GM12878 (cell line): ENCODE data around the gene ABHD8. TPM values are rescaled to one million over a fixed set of nuclear protein-coding genes. Genes with fewer than 3 reads are reported as not detected.
A peak's percentile ranks its signal among the peaks of the same experiment; 100 is the strongest.

Source experiments
- ASH2L ChIP-seq: fragments of 300-600, 200-600 bp; sonication (generic); IDR thresholded peaks from 2 replicates; pipeline ENCODE4 v1.6.1; 2017; ENCODE audit warnings: low read depth, mild to moderate bottlenecking, borderline replicate concordance
- BACH1 ChIP-seq: fragments of 450-650 bp; IDR thresholded peaks from 2 replicates; pipeline ENCODE4 v1.6.1; 2017; ENCODE audit warnings: mild to moderate bottlenecking, borderline replicate concordance
- CBX3 ChIP-seq: fragments of 200-600 bp; sonication (generic); IDR thresholded peaks from 2 replicates; pipeline ENCODE4 v1.6.1; 2016; ENCODE audit warnings: low read depth, borderline replicate concordance
- CREB1 ChIP-seq: IDR thresholded peaks from 2 replicates; pipeline ENCODE4 v1.6.1; 2012; ENCODE audit warnings: low read depth, mild to moderate bottlenecking, inconsistent platforms
- CTCF ChIP-seq, 3 experiments: IDR thresholded peaks in 2 of 3; conservative IDR thresholded peaks in 1 of 3; 2 replicates each; pipeline ENCODE4 v1.5.1; 2011; ENCODE audit warnings: low read depth in 3 of 3, low read length in 3 of 3, mild to moderate bottlenecking in 3 of 3, control low read depth in 2 of 3, moderate library complexity in 2 of 3, inconsistent platforms in 1 of 3, mixed read lengths in 1 of 3; ENCODE audit not compliant: control insufficient read depth in 2 of 3, insufficient read depth in 1 of 3; ENCODE audit errors: extremely low read depth in 1 of 3
- E2F8 ChIP-seq: fragments of 450-650 bp; IDR thresholded peaks from 2 replicates; pipeline ENCODE4 v1.6.1; 2018; ENCODE audit warnings: mild to moderate bottlenecking, low read depth, moderate library complexity; ENCODE audit not compliant: partially characterized antibody
- ETV6 ChIP-seq, 2 experiments: fragments of 450-650 bp in 1 of 2; IDR thresholded peaks in 1 of 2; conservative IDR thresholded peaks in 1 of 2; 2 replicates each; pipeline ENCODE4 v1.6.1; 2014; ENCODE audit warnings: antibody characterized with exemption in 1 of 2, borderline replicate concordance in 1 of 2, low read depth in 1 of 2, mild to moderate bottlenecking in 1 of 2, moderate library complexity in 1 of 2
- HDGF ChIP-seq: fragments of 450-650 bp; IDR thresholded peaks from 2 replicates; pipeline ENCODE4 v1.6.1; 2016; ENCODE audit warnings: antibody characterized with exemption
- HSF1 ChIP-seq: fragments of 150-350 bp; IDR thresholded peaks from 2 replicates; pipeline ENCODE4 v1.6.1; 2014; ENCODE audit warnings: mild to moderate bottlenecking, low read depth, low read length
- NFXL1 ChIP-seq: fragments of 450-650 bp; IDR thresholded peaks from 2 replicates; pipeline ENCODE4 v1.6.1; 2017; ENCODE audit warnings: antibody characterized with exemption, mild to moderate bottlenecking, borderline replicate concordance
- PBX3 ChIP-seq: IDR thresholded peaks from 2 replicates; pipeline ENCODE4 v1.6.1; 2011; ENCODE audit warnings: mild to moderate bottlenecking, low read depth, low read length, moderate library complexity; ENCODE audit not compliant: insufficient replicate concordance
- POU2F2 ChIP-seq: IDR thresholded peaks from 3 replicates; pipeline ENCODE4 v1.6.1; 2011; ENCODE audit warnings: low read depth, mild to moderate bottlenecking, low read length, borderline replicate concordance
- RAD51 ChIP-seq: fragments of 450-650 bp; IDR thresholded peaks from 2 replicates; pipeline ENCODE4 v1.6.1; 2016; ENCODE audit warnings: moderate library complexity, mild to moderate bottlenecking, inconsistent platforms
- SMC3 ChIP-seq: IDR thresholded peaks from 2 replicates; pipeline ENCODE4 v1.6.1; 2011; ENCODE audit warnings: low read length, improper control_type of control experiment, borderline replicate concordance
- SUZ12 ChIP-seq: fragments of 200-600 bp; sonication (generic); IDR thresholded peaks from one replicate; pipeline ENCODE4 v1.6.1; 2018; ENCODE audit warnings: antibody characterized with exemption, mild to moderate bottlenecking; ENCODE audit not compliant: unreplicated experiment
- TARDBP ChIP-seq: IDR thresholded peaks from 2 replicates; pipeline ENCODE4 v1.6.1; 2016; ENCODE audit warnings: borderline replicate concordance
- TCF12 ChIP-seq: IDR thresholded peaks from 2 replicates; pipeline ENCODE4 v1.6.1; 2011; ENCODE audit warnings: low read depth, mild to moderate bottlenecking, low read length
- ZNF622 ChIP-seq: fragments of 450-650 bp; IDR thresholded peaks from 2 replicates; pipeline ENCODE4 v1.6.1; 2017; ENCODE audit warnings: mild to moderate bottlenecking, inconsistent platforms
- ZZZ3 ChIP-seq: IDR thresholded peaks from 2 replicates; pipeline ENCODE4 v1.6.1; 2011; ENCODE audit warnings: low read depth; ENCODE audit not compliant: control insufficient read depth, insufficient read length
- polyA plus RNA-seq, 11 experiments: library from polyadenylated mRNA; depleted of rRNA in 4 of 11; unstranded in 6 of 11; stranded (reverse) in 5 of 11; fragments of >200 nt; fragmentation: Nextera tagmentation in 4 of 11; fragmentation: Illumina TruSeq in 1 of 11; extraction: Ambion mirVana in 4 of 11; extraction: Trizol in 1 of 11; gene quantifications; 1 replicate in 1 of 11; 2 replicates in 10 of 11; pipeline versions ENCODE4 v1.2.1 to v1.2.3, GENCODE V29; 2011 to 2016; ENCODE audit warnings: inconsistent platforms in 2 of 11, missing spikeins in 2 of 11, low read depth in 1 of 11
- total RNA-seq, 4 experiments: library from RNA; depleted of rRNA in 3 of 4; stranded (reverse); fragments of >200 nt in 3 of 4; fragmentation: Illumina TruSeq in 1 of 4; extraction: Trizol in 1 of 4; gene quantifications; 2 replicates each; pipeline versions ENCODE4 v1.2.1 to v1.2.3, GENCODE V29; 2013 to 2021
- TF ChIP-seq, protein P1 (sequence below): fragments of 450-650 bp; IDR thresholded peaks from 2 replicates; pipeline ENCODE4 v1.6.1; 2016; ENCODE audit warnings: mild to moderate bottlenecking

Gene ABHD8
- total and polyA plus RNA-seq, 10 of the 15 experiments (the other 5 are each of a cell fraction or from before 2014, with no cell fraction given): 0.03 to 12.5 (median 6.0) TPM

GRCh38 chr19:17336872-17337674 is 33.8 kb upstream of the ABHD8 start, which contains the start of gene GTPBP3 (continued):
- TF ChIP-seq BACH1 (no peak), RAD51 (no peak), E2F8 (peak; percentile 85), SMC3 (no peak), TCF12 (no peak), CREB1 (peak; percentile 85), POU2F2 (peak; percentile 30; the same call in 1 of the 3 replicates), ETV6 (conservative IDR thresholded peaks at IDR 0.05 in 1 of 2, IDR thresholded peaks at IDR 0.05 in 1 of 2; ENCODE audit: borderline replicate concordance in 1 of 2, low read depth in 1 of 2) (no peak), HSF1 (no peak), TARDBP (peak; percentile 74; the same call in 1 of the 2 replicates), ASH2L (no peak), PBX3 (peak; percentile 16), ZNF622 (no peak), ZZZ3 (no peak), CTCF (IDR thresholded peaks at IDR 0.05 in 2 of 3, conservative IDR thresholded peaks at IDR 0.05 in 1 of 3; ENCODE audit: control insufficient read depth in 2 of 3, extremely low read depth in 1 of 3, insufficient read depth in 1 of 3, low read depth in 3 of 3, low read length in 3 of 3) (no peak), NFXL1 (no peak), SUZ12 (no peak), HDGF (0 out of 2 replicates have a peak, but pooled peaks have one; percentile 55), CBX3 (no peak)
- TF ChIP-seq, protein P1, sequence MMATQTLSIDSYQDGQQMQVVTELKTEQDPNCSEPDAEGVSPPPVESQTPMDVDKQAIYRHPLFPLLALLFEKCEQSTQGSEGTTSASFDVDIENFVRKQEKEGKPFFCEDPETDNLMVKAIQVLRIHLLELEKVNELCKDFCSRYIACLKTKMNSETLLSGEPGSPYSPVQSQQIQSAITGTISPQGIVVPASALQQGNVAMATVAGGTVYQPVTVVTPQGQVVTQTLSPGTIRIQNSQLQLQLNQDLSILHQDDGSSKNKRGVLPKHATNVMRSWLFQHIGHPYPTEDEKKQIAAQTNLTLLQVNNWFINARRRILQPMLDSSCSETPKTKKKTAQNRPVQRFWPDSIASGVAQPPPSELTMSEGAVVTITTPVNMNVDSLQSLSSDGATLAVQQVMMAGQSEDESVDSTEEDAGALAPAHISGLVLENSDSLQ: peak; percentile 67
